LoVo (cell line): ENCODE measurements around the gene PTGFRN.
"Not testable (repeated sequence)": the region's sequence is repeated elsewhere in the genome, so short reads cannot be mapped to it uniquely, and the experiment has no call there.

ENCODE experiments used
- DNase-seq: peaks from one replicate; pipeline ENCODE4 v3.0.0-alpha.2; 2016; ENCODE audit warnings: low spot score

The PTGFRN gene

GRCh38 chr1:116909512-116910378 lies at the start of gene PTGFRN:
Gene PTGFRN, plus strand, starts transcription at chr1:116909916. Its CDS starts 288 bp downstream, at chr1:116910204.
- peak; percentile 49 for DNase-seq

- DNase-seq: not testable (repeated sequence)
Measured at GRCh38 chr1:116860167-116860566, 49.5 kb upstream of the PTGFRN start.

- no peak for DNase-seq
Measured at GRCh38 chr1:116861137-116861536, 48.6 kb upstream of the PTGFRN start.

GRCh38 chr1:116863031-116863430 lies 46.7 kb upstream of the PTGFRN start:
- DNase-seq: not testable (repeated sequence)

GRCh38 chr1:116866478-116866877 lies 43.2 kb upstream of the PTGFRN start:
- DNase-seq: not testable (repeated sequence)

GRCh38 chr1:116868385-116868784 lies 41.3 kb upstream of the PTGFRN start:
- no peak for DNase-seq

GRCh38 chr1:116869611-116870010 lies 40.1 kb upstream of the PTGFRN start:
- no peak for DNase-seq

- no peak for DNase-seq
Measured at GRCh38 chr1:116870300-116870699, 39.4 kb upstream of the PTGFRN start.

- DNase-seq: no peak
Measured at GRCh38 chr1:116871779-116872146, 38.0 kb upstream of the PTGFRN start.

- no peak for DNase-seq
Measured at GRCh38 chr1:116873680-116874271, 35.9 kb upstream of the PTGFRN start.

- DNase-seq: no peak
Measured at GRCh38 chr1:116874733-116875249, 34.9 kb upstream of the PTGFRN start.

- DNase-seq: no peak
Measured at GRCh38 chr1:116875391-116875790, 34.3 kb upstream of the PTGFRN start.

- not testable (repeated sequence) for DNase-seq
Measured at GRCh38 chr1:116875946-116876345, 33.8 kb upstream of the PTGFRN start.

GRCh38 chr1:116877141-116877818 lies 32.4 kb upstream of the PTGFRN start:
- DNase-seq: no peak

- DNase-seq: peak; percentile 32
Measured at GRCh38 chr1:116878804-116879477, 30.8 kb upstream of the PTGFRN start.

- DNase-seq: no peak
Measured at GRCh38 chr1:116879478-116880133, 30.1 kb upstream of the PTGFRN start.

- DNase-seq: no peak
Measured at GRCh38 chr1:116880917-116881316, 28.8 kb upstream of the PTGFRN start.

- peak; percentile 18 for DNase-seq
Measured at GRCh38 chr1:116881879-116882520, 27.7 kb upstream of the PTGFRN start.

- no peak for DNase-seq
Measured at GRCh38 chr1:116882866-116883265, 26.9 kb upstream of the PTGFRN start.

GRCh38 chr1:116886291-116886878 lies 23.3 kb upstream of the PTGFRN start:
- no peak for DNase-seq

GRCh38 chr1:116887212-116887611 lies 22.5 kb upstream of the PTGFRN start:
- no peak for DNase-seq
